Sigmoid colon (tissue), 4 donors: ENCODE data around the gene COL6A2.
"Not testable (repeated sequence)": the region's sequence is repeated elsewhere in the genome, so short reads cannot be mapped to it uniquely, and the experiment has no call there.

Experiments
- POLR2A ChIP-seq, 2 donors: fragments of 450-650 bp; IDR thresholded peaks; one replicate each; pipeline ENCODE4 v1.6.1; 2016; ENCODE audit warnings: antibody characterized with exemption in 2 of 2, mild to moderate bottlenecking in 2 of 2, moderate library complexity in 2 of 2
- POLR2AphosphoS5 ChIP-seq, 4 donors: sonication (generic); formaldehyde crosslinking; IDR thresholded peaks; one replicate each; pipeline ENCODE4 v1.6.1; 2017; ENCODE audit warnings: antibody characterized with exemption in 4 of 4

- not testable (repeated sequence) for TF ChIP-seq POLR2A, POLR2AphosphoS5 (IDR thresholded peaks at IDR 0.05)
These were observed 42.6 kb downstream of the COL6A2 start for GRCh38 chr21:46140352-46141003.
